NB4 (cell line): Measurements from ENCODE around the gene NCAM1.

ENCODE experiments used
- CTCF ChIP-seq: IDR thresholded peaks from one replicate; pipeline ENCODE4 v1.5.1; 2012; ENCODE audit warnings: low read depth, low read length
- MAX ChIP-seq: IDR thresholded peaks from 2 replicates; pipeline ENCODE4 v1.6.1; 2011; ENCODE audit warnings: low read depth, low read length
- MYC ChIP-seq: IDR thresholded peaks from 2 replicates; pipeline ENCODE4 v1.6.1; 2011; ENCODE audit warnings: low read depth, low read length
- POLR2A ChIP-seq: IDR thresholded peaks from 2 replicates; pipeline ENCODE4 v1.6.1; 2011; ENCODE audit warnings: mild to moderate bottlenecking; ENCODE audit not compliant: insufficient read length; ENCODE audit errors: extremely low read depth

- TF ChIP-seq CTCF (no peak), POLR2A (no peak), MYC (no peak), MAX (no peak)
Observed at GRCh38 chr11:113161711-113162591, 200.7 kb downstream of the NCAM1 start.
